COLO668 (cell line): ENCODE measurements around the gene PRDX1.
"Not testable (repeated sequence)": the region's sequence is repeated elsewhere in the genome, so short reads cannot be mapped to it uniquely, and the experiment has no call there.

Source experiments
- DNase-seq: peaks from one replicate; lab custom pipeline; 2025; ENCODE audit not compliant: unreplicated experiment; lab: John Stamatoyannopoulos, UW

PRDX1 gene

GRCh38 chr1:45536886-45537285 lies 15.2 kb upstream of the PRDX1 start:
- no peak for DNase-seq

GRCh38 chr1:45535988-45536766 lies 14.5 kb upstream of the PRDX1 start:
- DNase-seq, result no peak

GRCh38 chr1:45531873-45532272 lies 10.2 kb upstream of the PRDX1 start:
- no peak for DNase-seq

- DNase-seq, result no peak
Measured at GRCh38 chr1:45530632-45531135, 9.0 kb upstream of the PRDX1 start.

GRCh38 chr1:45526135-45526644 lies 4.5 kb upstream of the PRDX1 start:
- no peak for DNase-seq

GRCh38 chr1:45523975-45524374 lies 2.3 kb upstream of the PRDX1 start:
- not testable (repeated sequence) for DNase-seq

- not testable (repeated sequence) for DNase-seq
Measured at GRCh38 chr1:45523516-45523915, 1.8 kb upstream of the PRDX1 start.

- no peak for DNase-seq
Measured at GRCh38 chr1:45522324-45523104, 830 bp upstream of the PRDX1 start.

- not testable (repeated sequence) for DNase-seq
Measured at GRCh38 chr1:45519774-45520173, 1.9 kb downstream of the PRDX1 start.

- DNase-seq, result no peak
Measured at GRCh38 chr1:45518910-45519309, 2.8 kb downstream of the PRDX1 start.

- not testable (repeated sequence) for DNase-seq
Measured at GRCh38 chr1:45518366-45518765, 3.3 kb downstream of the PRDX1 start.

GRCh38 chr1:45516465-45516864 lies 5.2 kb downstream of the PRDX1 start:
- no peak for DNase-seq

GRCh38 chr1:45516036-45516435 lies 5.6 kb downstream of the PRDX1 start:
- DNase-seq, result no peak

GRCh38 chr1:45513532-45514260 lies 8.0 kb downstream of the PRDX1 start:
- DNase-seq, result not testable (repeated sequence)

- peak; percentile 78 for DNase-seq
Measured at GRCh38 chr1:45512641-45513054, 9.0 kb downstream of the PRDX1 start.

- no peak for DNase-seq
Measured at GRCh38 chr1:45510972-45511527, 10.6 kb downstream of the PRDX1 start.

GRCh38 chr1:45510036-45510971 lies 11.4 kb downstream of the PRDX1 start:
- DNase-seq, result no peak

- no peak for DNase-seq
Measured at GRCh38 chr1:45508295-45509151, 13.2 kb downstream of the PRDX1 start.

GRCh38 chr1:45507893-45508292 lies 13.8 kb downstream of the PRDX1 start:
- DNase-seq, result no peak
